OCI-LY1 (cell line): Measurements from ENCODE around the gene ERLIN1.

Experiments
- H2AFZ ChIP-seq: fragments of 200-600 bp; sonication (generic), shearing (Covaris generic); 2 replicates; pipeline ENCODE4 v1.6.0; 2014; ENCODE audit warnings: antibody characterized with exemption, mild to moderate bottlenecking, low read length
- H3F3A ChIP-seq: fragments of 200-600 bp; sonication (generic), shearing (Covaris generic); 2 replicates; pipeline ENCODE4 v1.6.0; 2014; ENCODE audit warnings: mild to moderate bottlenecking, antibody characterized with exemption, low read length, moderate library complexity; ENCODE audit not compliant: insufficient read depth
- H3K27ac ChIP-seq: fragments of 200-600 bp; sonication (generic); 2 replicates; pipeline ENCODE4 v1.5.1; 2014; ENCODE audit warnings: low read length, mixed run types, mild to moderate bottlenecking, low read depth; ENCODE audit not compliant: poor library complexity, severe bottlenecking
- H3K27me3 ChIP-seq: fragments of 200-600 bp; sonication (generic); 2 replicates; pipeline ENCODE4 v1.6.0; 2014; ENCODE audit warnings: antibody characterized with exemption, mild to moderate bottlenecking, low read length, moderate library complexity; ENCODE audit not compliant: insufficient read depth
- H3K36me3 ChIP-seq: fragments of 200-600 bp; sonication (generic); 2 replicates; pipeline ENCODE4 v1.6.1; 2014; ENCODE audit warnings: mild to moderate bottlenecking, antibody characterized with exemption, low read length, moderate library complexity, mixed read lengths; ENCODE audit not compliant: insufficient read depth
- H3K4me1 ChIP-seq: fragments of 200-600 bp; sonication (generic); 2 replicates; pipeline ENCODE4 v1.5.1; 2014; ENCODE audit warnings: mild to moderate bottlenecking, low read length, moderate library complexity; ENCODE audit not compliant: insufficient read depth, severe bottlenecking
- H3K4me2 ChIP-seq: fragments of 200-600 bp; sonication (generic), shearing (Covaris generic); 2 replicates; pipeline ENCODE4 v1.6.1; 2014; ENCODE audit warnings: low read length
- H3K4me3 ChIP-seq: fragments of 200-600 bp; sonication (generic); 2 replicates; pipeline ENCODE4 v1.5.1; 2014; ENCODE audit warnings: low read length, low read depth, mild to moderate bottlenecking, mixed read lengths; ENCODE audit not compliant: poor library complexity, severe bottlenecking
- H3K79me2 ChIP-seq: fragments of 200-600 bp; shearing (Covaris generic); 2 replicates; pipeline ENCODE4 v1.6.1; 2016; ENCODE audit warnings: mixed run types, low read length, mixed read lengths; ENCODE audit not compliant: insufficient read depth
- H3K9ac ChIP-seq: fragments of 200-600 bp; sonication (generic), shearing (Covaris generic); 2 replicates; pipeline ENCODE4 v1.6.1; 2014; ENCODE audit warnings: mild to moderate bottlenecking, low read length, mixed read lengths
- H3K9me2 ChIP-seq: fragments of 200-600 bp; sonication (generic), shearing (Covaris generic); 2 replicates; pipeline ENCODE4 v1.6.1; 2014; ENCODE audit warnings: low read depth, mild to moderate bottlenecking, low read length, mixed read lengths
- H3K9me3 ChIP-seq: fragments of 200-600 bp; shearing (Covaris generic); 2 replicates; pipeline ENCODE4 v1.6.1; 2014; ENCODE audit warnings: low read length, mixed read lengths
- H4K20me1 ChIP-seq: fragments of 200-600 bp; sonication (generic), shearing (Covaris generic); 2 replicates; pipeline ENCODE4 v1.6.0; 2016; ENCODE audit warnings: mild to moderate bottlenecking, low read length; ENCODE audit not compliant: insufficient read depth
- EZH2 ChIP-seq: fragments of 200-600 bp; sonication (generic), shearing (Covaris generic); IDR thresholded peaks from 2 replicates; pipeline ENCODE4 v1.8.0; 2017; ENCODE audit warnings: borderline replicate concordance, mixed run types, mild to moderate bottlenecking, antibody characterized with exemption, low read length, moderate library complexity, mixed read lengths
- TF ChIP-seq, protein P1 (sequence below): fragments of 200-600 bp; sonication (generic), shearing (Covaris generic); IDR thresholded peaks from 2 replicates; pipeline ENCODE4 v1.5.1; 2017; ENCODE audit warnings: mild to moderate bottlenecking, antibody characterized with exemption, low read length, moderate library complexity, mixed read lengths

ERLIN1 gene

DNA sequence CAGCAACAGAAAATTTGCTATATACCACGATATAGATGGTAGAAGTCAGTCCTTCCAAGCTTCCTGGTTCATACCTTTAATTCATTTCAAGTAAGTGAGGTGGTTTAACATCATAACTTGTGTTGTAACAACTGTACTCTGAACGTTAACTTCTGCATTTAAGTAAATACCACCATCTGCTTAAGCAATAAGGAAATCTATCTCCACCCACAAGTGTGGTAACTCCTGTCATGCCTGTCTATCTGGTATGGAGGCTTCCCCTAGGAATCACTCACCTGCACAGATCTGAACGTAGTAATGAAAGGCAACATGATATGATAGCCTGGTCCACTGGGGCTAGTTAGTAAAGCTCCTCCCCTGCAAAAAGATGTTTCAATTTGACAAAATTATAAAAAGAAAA, 2.3 kb downstream of the ERLIN1 start:
- Histone ChIP-seq H3F3A (no peaks in the 10 kb centered on the region), H3K4me1 (peaks cover 30% of the 10 kb centered on the region), H3K79me2 (peaks cover 26% of the 10 kb centered on the region), H3K27me3 (no peaks in the 10 kb centered on the region), H2AFZ (no peak overlapping the region), H3K36me3 (peaks cover 23% of the 10 kb centered on the region; the same call in 1 of the 2 replicates), H4K20me1 (no peaks in the 10 kb centered on the region), H3K9ac (peak overlapping the region; percentile 100; the same call in 1 of the 2 replicates), H3K4me3 (peak overlapping the region; percentile 99), H3K9me2 (no peaks in the 10 kb centered on the region), H3K9me3 (no peaks in the 10 kb centered on the region), H3K4me2 (peak overlapping the region; percentile 86), H3K27ac (no peak overlapping the region)
- TF ChIP-seq EZH2 = no peak
- TF ChIP-seq, protein P1, sequence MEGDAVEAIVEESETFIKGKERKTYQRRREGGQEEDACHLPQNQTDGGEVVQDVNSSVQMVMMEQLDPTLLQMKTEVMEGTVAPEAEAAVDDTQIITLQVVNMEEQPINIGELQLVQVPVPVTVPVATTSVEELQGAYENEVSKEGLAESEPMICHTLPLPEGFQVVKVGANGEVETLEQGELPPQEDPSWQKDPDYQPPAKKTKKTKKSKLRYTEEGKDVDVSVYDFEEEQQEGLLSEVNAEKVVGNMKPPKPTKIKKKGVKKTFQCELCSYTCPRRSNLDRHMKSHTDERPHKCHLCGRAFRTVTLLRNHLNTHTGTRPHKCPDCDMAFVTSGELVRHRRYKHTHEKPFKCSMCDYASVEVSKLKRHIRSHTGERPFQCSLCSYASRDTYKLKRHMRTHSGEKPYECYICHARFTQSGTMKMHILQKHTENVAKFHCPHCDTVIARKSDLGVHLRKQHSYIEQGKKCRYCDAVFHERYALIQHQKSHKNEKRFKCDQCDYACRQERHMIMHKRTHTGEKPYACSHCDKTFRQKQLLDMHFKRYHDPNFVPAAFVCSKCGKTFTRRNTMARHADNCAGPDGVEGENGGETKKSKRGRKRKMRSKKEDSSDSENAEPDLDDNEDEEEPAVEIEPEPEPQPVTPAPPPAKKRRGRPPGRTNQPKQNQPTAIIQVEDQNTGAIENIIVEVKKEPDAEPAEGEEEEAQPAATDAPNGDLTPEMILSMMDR = no peak

DNA sequence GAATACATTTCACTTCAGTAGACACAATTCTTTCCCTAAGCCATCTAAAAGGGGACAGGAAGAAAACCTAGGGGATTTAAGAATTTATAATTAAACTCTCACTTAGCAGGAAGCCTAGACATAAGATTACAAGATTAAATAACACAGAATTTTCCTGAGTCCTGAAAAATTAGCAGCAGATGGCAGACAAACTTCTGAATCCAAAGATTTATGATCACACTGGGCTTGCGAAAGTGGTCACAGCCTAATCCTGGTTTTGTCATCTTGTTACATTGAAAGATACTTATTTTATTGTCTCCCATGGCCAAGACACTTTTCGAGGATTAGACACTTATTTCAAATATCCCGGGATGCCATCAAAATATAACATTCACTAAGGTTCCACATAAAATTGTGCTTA, 2.9 kb downstream of the ERLIN1 start:
- Histone ChIP-seq H3K9me2 (no peaks in the 10 kb centered on the region), H2AFZ (no peak overlapping the region), H4K20me1 (no peaks in the 10 kb centered on the region), H3K9ac (no peak overlapping the region), H3K4me1 (peaks cover 30% of the 10 kb centered on the region), H3K9me3 (no peaks in the 10 kb centered on the region), H3F3A (no peaks in the 10 kb centered on the region), H3K79me2 (peaks cover 26% of the 10 kb centered on the region), H3K4me2 (peak overlapping the region; percentile 86; the same call in 1 of the 2 replicates), H3K27me3 (no peaks in the 10 kb centered on the region), H3K36me3 (peaks cover 27% of the 10 kb centered on the region; the same call in 1 of the 2 replicates), H3K27ac (no peak overlapping the region), H3K4me3 (no peak overlapping the region)
- TF ChIP-seq EZH2 = no peak
- TF ChIP-seq, protein P1 = no peak

DNA sequence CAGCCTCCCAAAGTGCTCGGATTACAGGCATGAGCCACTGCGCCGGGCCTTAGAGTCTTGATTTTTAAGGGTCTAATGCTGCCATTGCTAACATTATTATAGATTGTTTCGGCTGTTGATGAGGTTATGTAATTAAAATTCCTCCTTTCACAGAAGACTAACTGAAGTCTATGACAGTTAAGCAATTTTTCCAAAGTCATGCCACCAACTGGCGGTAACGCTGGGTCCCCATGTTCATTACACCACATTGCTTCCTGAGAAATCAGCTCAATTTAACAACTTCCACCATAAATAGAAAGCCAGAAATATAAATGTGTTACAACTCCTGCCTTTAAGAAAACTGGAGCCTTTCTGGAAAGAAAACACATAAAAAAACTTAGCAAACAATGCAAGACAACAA, 3.5 kb downstream of the ERLIN1 start:
- no peaks in the 10 kb centered on the region for H3F3A ChIP-seq
- H3K9me2 ChIP-seq = no peaks in the 10 kb centered on the region
- TF ChIP-seq, protein P1 = no peak
- no peak for TF ChIP-seq EZH2
- H3K4me3 ChIP-seq = no peak overlapping the region
- H3K27ac ChIP-seq = no peak overlapping the region
- H3K79me2 ChIP-seq = peaks cover 21% of the 10 kb centered on the region
- H3K4me1 ChIP-seq = peaks cover 24% of the 10 kb centered on the region
- H3K4me2 ChIP-seq = no peak overlapping the region
- no peak overlapping the region for H2AFZ ChIP-seq
- no peaks in the 10 kb centered on the region for H3K27me3 ChIP-seq
- peaks cover 33% of the 10 kb centered on the region for H3K36me3 ChIP-seq
- no peak overlapping the region for H3K9ac ChIP-seq
- H4K20me1 ChIP-seq = no peaks in the 10 kb centered on the region
- H3K9me3 ChIP-seq = no peaks in the 10 kb centered on the region
